OCI-LY7 (cell line): ENCODE measurements around the gene LPAR1. TPM values are rescaled to one million over a fixed set of nuclear protein-coding genes. Genes with fewer than 3 reads are reported as not detected.

Source experiments
- BruUV-seq: library from RNA; stranded (reverse); fragments of 400-500 nt; replicated peaks from 2 replicates; lab custom pipeline; 2021; lab: Mats Ljungman, UMichigan
- CTCF ChIA-PET: fragments of 300-600 bp; sonication (Branson Sonifier 250); formaldehyde crosslinking; loops from one replicate; lab custom pipeline; 2022; ENCODE audit warnings: antibody characterized with exemption; ENCODE audit not compliant: unreplicated experiment; lab: Charles Lee
- POLR2A ChIA-PET: fragments of 300-600 bp; sonication (Branson Sonifier 250); formaldehyde crosslinking; loops from one replicate; lab custom pipeline; 2022; ENCODE audit warnings: antibody characterized with exemption; lab: Charles Lee
- DNase-seq: peaks from one replicate; pipeline ENCODE4 v3.0.0-alpha.2; 2015; ENCODE audit warnings: low spot score
- H2AFZ ChIP-seq: fragments of 200-600 bp; sonication (generic), shearing (Covaris generic); 2 replicates; pipeline ENCODE4 v1.6.1; 2014; ENCODE audit warnings: mild to moderate bottlenecking, antibody characterized with exemption, low read length, moderate library complexity
- H3K27ac ChIP-seq: fragments of 200-600 bp; sonication (generic); 2 replicates; pipeline ENCODE4 v1.5.1; 2014; ENCODE audit warnings: mixed run types, low read depth, mild to moderate bottlenecking, moderate library complexity, low read length, inconsistent platforms; ENCODE audit not compliant: poor library complexity, severe bottlenecking
- H3K36me3 ChIP-seq: fragments of 200-600 bp; sonication (generic); 2 replicates; pipeline ENCODE4 v1.6.1; 2014; ENCODE audit warnings: mild to moderate bottlenecking, antibody characterized with exemption, low read length, moderate library complexity, mixed read lengths; ENCODE audit not compliant: insufficient read depth
- H3K4me1 ChIP-seq: fragments of 200-600 bp; sonication (generic); 2 replicates; pipeline ENCODE4 v1.5.1; 2014; ENCODE audit warnings: mild to moderate bottlenecking, low read length; ENCODE audit not compliant: insufficient read depth, poor library complexity, severe bottlenecking
- H3K4me2 ChIP-seq: fragments of 200-600 bp; sonication (generic); 2 replicates; pipeline ENCODE4 v1.6.1; 2014; ENCODE audit warnings: mild to moderate bottlenecking, low read length
- H3K4me3 ChIP-seq: fragments of 200-600 bp; sonication (generic); 2 replicates; pipeline ENCODE4 v1.5.1; 2014; ENCODE audit warnings: mild to moderate bottlenecking, low read depth, low read length; ENCODE audit not compliant: poor library complexity, severe bottlenecking
- H3K79me2 ChIP-seq: fragments of 200-600 bp; sonication (generic); 2 replicates; pipeline ENCODE4 v1.6.1; 2016; ENCODE audit warnings: low read depth, mild to moderate bottlenecking, low read length, moderate library complexity, mixed read lengths; ENCODE audit not compliant: insufficient read depth
- H3K9me2 ChIP-seq: fragments of 200-600 bp; sonication (generic); 2 replicates; pipeline ENCODE4 v1.6.1; 2016; ENCODE audit warnings: mild to moderate bottlenecking, low read length, mixed read lengths; ENCODE audit not compliant: insufficient read depth
- H3K9me3 ChIP-seq: fragments of 200-600 bp; sonication (generic); 2 replicates; pipeline ENCODE4 v1.6.1; 2014; ENCODE audit warnings: mild to moderate bottlenecking, mixed run types, low read length, mixed read lengths
- H4K20me1 ChIP-seq: fragments of 200-600 bp; sonication (generic); 2 replicates; pipeline ENCODE4 v1.6.1; 2014; ENCODE audit warnings: mild to moderate bottlenecking, antibody characterized with exemption, low read length, moderate library complexity, mixed read lengths; ENCODE audit not compliant: insufficient read depth
- EZH2phosphoT487 ChIP-seq: fragments of 200-600 bp; sonication (generic); IDR thresholded peaks from 2 replicates; pipeline ENCODE4 v1.6.1; 2018; ENCODE audit warnings: low read depth, borderline replicate concordance, mild to moderate bottlenecking, mixed run types, antibody characterized with exemption, low read length, moderate library complexity, mixed read lengths
- intact Hi-C: fragments of 100-400 bp; cut with micrococcal nuclease; formaldehyde crosslinking; loops from one replicate; pipeline ENCODE4 v1.10.0; 2022; ENCODE audit not compliant: unreplicated experiment
- total RNA-seq, 2 experiments: library from RNA; depleted of rRNA in 1 of 2; stranded (reverse); fragments of >200 nt in 1 of 2; shearing (Covaris generic) in 1 of 2; gene quantifications; 2 replicates each; pipeline ENCODE4 v1.2.3, GENCODE V29; 2014 to 2022
- TF ChIP-seq, protein P1 (sequence below): fragments of 200-600 bp; sonication (generic); conservative IDR thresholded peaks from 2 replicates; pipeline ENCODE4 v1.5.1; 2014; ENCODE audit warnings: mild to moderate bottlenecking, antibody characterized with exemption, low read length, moderate library complexity, mixed read lengths

LPAR1 gene
- total RNA-seq, 2 experiments from 2014 or later: not detected

DNA sequence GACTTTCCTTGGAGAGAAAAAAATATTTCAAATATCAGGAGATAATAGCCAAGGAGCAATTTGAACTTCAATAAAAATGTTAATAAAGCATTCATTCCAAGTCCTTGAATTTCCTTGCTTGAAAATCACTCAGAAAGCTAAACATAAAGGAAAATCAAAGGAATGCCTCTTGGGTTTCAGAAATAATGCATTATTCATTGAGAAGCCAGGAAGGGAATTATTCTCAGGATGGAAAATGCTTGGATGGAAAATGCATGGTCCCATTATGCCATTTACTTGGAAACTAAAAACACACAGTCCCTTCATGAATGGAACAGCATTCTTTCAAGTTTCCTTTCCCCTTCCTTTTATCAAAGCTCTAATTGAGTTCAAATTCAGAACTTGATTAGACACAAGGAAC, 160.9 kb downstream of the LPAR1 start:
- Histone ChIP-seq H3K4me3 (no peak overlapping the region), H3K27ac (no peak overlapping the region), H3K9me2 (no peaks in the 10 kb centered on the region), H4K20me1 (no peaks in the 10 kb centered on the region), H3K4me1 (no peaks in the 10 kb centered on the region), H3K36me3 (no peaks in the 10 kb centered on the region), H2AFZ (no peak overlapping the region), H3K79me2 (no peaks in the 10 kb centered on the region), H3K4me2 (no peak overlapping the region), H3K9me3 (no peaks in the 10 kb centered on the region)
- BruUV-seq: no TSS peak
- TF ChIP-seq, protein P1, sequence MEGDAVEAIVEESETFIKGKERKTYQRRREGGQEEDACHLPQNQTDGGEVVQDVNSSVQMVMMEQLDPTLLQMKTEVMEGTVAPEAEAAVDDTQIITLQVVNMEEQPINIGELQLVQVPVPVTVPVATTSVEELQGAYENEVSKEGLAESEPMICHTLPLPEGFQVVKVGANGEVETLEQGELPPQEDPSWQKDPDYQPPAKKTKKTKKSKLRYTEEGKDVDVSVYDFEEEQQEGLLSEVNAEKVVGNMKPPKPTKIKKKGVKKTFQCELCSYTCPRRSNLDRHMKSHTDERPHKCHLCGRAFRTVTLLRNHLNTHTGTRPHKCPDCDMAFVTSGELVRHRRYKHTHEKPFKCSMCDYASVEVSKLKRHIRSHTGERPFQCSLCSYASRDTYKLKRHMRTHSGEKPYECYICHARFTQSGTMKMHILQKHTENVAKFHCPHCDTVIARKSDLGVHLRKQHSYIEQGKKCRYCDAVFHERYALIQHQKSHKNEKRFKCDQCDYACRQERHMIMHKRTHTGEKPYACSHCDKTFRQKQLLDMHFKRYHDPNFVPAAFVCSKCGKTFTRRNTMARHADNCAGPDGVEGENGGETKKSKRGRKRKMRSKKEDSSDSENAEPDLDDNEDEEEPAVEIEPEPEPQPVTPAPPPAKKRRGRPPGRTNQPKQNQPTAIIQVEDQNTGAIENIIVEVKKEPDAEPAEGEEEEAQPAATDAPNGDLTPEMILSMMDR: no peak
- no peak for TF ChIP-seq EZH2phosphoT487
- POLR2A ChIA-PET: no interaction called here
- no peak for DNase-seq
- CTCF ChIA-PET: no interaction called here
- intact Hi-C loops: no loop called here

DNA sequence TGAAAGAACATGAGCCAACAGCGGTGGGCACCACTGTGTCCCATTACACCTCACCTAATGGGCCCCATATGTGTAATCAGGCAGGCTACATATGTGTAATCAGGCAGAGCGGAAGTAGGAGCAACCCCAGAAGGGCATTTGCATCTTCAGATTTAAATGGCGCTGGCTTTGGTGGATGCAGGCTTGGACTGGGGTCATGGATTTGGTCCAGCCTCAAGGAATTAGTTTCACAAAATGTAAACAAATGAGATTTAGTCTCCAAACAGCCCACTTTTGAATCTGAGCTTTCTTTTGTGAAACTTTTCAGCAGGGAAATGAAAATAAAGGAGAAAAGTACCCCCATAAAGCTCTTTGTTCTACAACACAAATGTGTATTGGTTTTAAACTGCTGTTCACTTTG, 161.3 kb downstream of the LPAR1 start:
- POLR2A ChIA-PET: no interaction called here
- Histone ChIP-seq H3K36me3 (no peaks in the 10 kb centered on the region), H3K9me2 (no peaks in the 10 kb centered on the region), H2AFZ (no peak overlapping the region), H3K9me3 (no peaks in the 10 kb centered on the region), H3K4me1 (no peaks in the 10 kb centered on the region), H3K79me2 (no peaks in the 10 kb centered on the region), H3K4me2 (no peak overlapping the region), H3K4me3 (no peak overlapping the region), H3K27ac (no peak overlapping the region), H4K20me1 (no peaks in the 10 kb centered on the region)
- CTCF ChIA-PET: no interaction called here
- no peak for DNase-seq
- no TSS peak for BruUV-seq
- intact Hi-C loops: no loop called here
- TF ChIP-seq, protein P1: no peak
- no peak for TF ChIP-seq EZH2phosphoT487

DNA sequence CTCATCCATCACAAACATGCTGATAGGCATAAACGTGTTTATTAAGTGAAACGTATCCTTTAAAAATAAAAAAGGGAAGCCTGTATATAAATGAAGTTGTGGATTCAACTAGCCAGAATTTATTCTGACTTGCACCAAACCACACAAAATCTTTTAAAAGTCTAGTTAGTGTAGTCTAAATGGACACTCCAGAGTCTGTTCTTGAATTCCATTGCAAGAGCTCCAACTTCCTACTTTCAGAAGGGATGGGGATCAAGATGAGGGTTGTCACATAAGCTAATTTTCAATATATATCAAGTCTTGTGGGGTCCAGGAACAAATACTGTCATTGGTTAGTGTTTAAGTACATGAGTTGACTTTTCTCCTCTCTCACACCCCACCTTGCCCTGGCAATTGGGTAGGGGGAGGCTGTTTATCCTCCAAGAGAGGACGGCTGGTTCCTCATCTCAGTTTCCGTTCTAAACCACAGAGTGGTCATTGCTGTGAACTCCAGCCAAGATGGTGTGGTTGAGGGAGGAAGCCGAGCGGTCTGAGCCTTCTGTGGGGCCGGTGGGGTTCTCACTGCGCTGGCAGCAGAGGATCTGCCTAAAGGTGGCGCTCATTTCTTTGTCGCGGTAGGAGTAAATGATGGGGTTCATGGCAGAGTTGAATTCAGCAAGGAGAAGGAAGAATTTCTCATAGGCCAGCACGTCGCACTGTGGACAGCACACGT, 163.2 kb downstream of the LPAR1 start:
- Histone ChIP-seq H4K20me1 (no peaks in the 10 kb centered on the region), H3K27ac (no peak overlapping the region), H3K4me3 (no peak overlapping the region), H3K4me2 (no peak overlapping the region), H2AFZ (no peak overlapping the region), H3K9me2 (no peaks in the 10 kb centered on the region), H3K79me2 (no peaks in the 10 kb centered on the region), H3K9me3 (no peaks in the 10 kb centered on the region), H3K4me1 (no peaks in the 10 kb centered on the region), H3K36me3 (no peaks in the 10 kb centered on the region)
- ChIA-PET POLR2A (no interaction called here), CTCF (no interaction called here)
- TF ChIP-seq, protein P1: peak; percentile 49; the same call in 1 of the 2 replicates
- TF ChIP-seq EZH2phosphoT487: no peak
- DNase-seq: no peak
- intact Hi-C loops: no loop called here
- no TSS peak for BruUV-seq
